ENCODE measurements around the gene CTTN. TPM values are rescaled to one million over a fixed set of nuclear protein-coding genes. Genes with fewer than 3 reads are reported as not detected.

CTTN gene
- total and polyA plus RNA-seq, 9 of the 15 experiments (the other 6 are each of a cell fraction or from before 2014, with no cell fraction given), result 9.9 to 158 (median 99.7) TPM

DNA sequence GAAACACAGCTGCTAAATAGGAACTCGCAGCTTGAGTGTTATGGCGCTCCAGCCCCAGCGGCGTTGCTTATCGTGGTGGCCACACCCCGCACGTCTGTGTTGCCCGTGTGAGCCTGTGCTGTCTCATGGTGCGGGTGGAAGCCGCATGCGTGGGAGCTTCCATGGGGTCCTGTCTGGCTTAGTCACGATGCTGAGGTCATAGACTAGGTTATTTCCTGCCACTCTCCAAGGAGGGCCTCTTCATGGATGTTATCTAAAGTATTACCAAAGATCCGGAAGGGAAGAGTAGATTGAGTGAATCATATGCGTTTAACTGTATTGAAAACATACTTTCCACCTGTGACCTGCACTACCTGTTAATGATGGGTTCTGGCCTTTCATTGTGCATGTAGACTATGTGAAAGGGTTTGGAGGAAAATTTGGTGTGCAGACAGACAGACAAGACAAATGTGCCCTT lies 21.7 kb downstream of the CTTN start (continued):
- TF ChIP-seq, protein P1, sequence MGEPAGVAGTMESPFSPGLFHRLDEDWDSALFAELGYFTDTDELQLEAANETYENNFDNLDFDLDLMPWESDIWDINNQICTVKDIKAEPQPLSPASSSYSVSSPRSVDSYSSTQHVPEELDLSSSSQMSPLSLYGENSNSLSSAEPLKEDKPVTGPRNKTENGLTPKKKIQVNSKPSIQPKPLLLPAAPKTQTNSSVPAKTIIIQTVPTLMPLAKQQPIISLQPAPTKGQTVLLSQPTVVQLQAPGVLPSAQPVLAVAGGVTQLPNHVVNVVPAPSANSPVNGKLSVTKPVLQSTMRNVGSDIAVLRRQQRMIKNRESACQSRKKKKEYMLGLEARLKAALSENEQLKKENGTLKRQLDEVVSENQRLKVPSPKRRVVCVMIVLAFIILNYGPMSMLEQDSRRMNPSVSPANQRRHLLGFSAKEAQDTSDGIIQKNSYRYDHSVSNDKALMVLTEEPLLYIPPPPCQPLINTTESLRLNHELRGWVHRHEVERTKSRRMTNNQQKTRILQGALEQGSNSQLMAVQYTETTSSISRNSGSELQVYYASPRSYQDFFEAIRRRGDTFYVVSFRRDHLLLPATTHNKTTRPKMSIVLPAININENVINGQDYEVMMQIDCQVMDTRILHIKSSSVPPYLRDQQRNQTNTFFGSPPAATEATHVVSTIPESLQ (CRISPR knock-in tag; IDR thresholded peaks at IDR 0.05), result no peak
- TF ChIP-seq, protein P2, sequence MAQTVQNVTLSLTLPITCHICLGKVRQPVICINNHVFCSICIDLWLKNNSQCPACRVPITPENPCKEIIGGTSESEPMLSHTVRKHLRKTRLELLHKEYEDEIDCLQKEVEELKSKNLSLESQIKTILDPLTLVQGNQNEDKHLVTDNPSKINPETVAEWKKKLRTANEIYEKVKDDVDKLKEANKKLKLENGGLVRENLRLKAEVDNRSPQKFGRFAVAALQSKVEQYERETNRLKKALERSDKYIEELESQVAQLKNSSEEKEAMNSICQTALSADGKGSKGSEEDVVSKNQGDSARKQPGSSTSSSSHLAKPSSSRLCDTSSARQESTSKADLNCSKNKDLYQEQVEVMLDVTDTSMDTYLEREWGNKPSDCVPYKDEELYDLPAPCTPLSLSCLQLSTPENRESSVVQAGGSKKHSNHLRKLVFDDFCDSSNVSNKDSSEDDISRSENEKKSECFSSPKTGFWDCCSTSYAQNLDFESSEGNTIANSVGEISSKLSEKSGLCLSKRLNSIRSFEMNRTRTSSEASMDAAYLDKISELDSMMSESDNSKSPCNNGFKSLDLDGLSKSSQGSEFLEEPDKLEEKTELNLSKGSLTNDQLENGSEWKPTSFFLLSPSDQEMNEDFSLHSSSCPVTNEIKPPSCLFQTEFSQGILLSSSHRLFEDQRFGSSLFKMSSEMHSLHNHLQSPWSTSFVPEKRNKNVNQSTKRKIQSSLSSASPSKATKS (CRISPR knock-in tag; IDR thresholded peaks at IDR 0.05), result no peak
- TF ChIP-seq, protein P3, sequence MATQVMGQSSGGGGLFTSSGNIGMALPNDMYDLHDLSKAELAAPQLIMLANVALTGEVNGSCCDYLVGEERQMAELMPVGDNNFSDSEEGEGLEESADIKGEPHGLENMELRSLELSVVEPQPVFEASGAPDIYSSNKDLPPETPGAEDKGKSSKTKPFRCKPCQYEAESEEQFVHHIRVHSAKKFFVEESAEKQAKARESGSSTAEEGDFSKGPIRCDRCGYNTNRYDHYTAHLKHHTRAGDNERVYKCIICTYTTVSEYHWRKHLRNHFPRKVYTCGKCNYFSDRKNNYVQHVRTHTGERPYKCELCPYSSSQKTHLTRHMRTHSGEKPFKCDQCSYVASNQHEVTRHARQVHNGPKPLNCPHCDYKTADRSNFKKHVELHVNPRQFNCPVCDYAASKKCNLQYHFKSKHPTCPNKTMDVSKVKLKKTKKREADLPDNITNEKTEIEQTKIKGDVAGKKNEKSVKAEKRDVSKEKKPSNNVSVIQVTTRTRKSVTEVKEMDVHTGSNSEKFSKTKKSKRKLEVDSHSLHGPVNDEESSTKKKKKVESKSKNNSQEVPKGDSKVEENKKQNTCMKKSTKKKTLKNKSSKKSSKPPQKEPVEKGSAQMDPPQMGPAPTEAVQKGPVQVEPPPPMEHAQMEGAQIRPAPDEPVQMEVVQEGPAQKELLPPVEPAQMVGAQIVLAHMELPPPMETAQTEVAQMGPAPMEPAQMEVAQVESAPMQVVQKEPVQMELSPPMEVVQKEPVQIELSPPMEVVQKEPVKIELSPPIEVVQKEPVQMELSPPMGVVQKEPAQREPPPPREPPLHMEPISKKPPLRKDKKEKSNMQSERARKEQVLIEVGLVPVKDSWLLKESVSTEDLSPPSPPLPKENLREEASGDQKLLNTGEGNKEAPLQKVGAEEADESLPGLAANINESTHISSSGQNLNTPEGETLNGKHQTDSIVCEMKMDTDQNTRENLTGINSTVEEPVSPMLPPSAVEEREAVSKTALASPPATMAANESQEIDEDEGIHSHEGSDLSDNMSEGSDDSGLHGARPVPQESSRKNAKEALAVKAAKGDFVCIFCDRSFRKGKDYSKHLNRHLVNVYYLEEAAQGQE (IDR thresholded peaks at IDR 0.05; ENCODE audit: borderline replicate concordance), result peak; percentile 20; the same call in 1 of the 2 replicates
- TF ChIP-seq, protein P3 (CRISPR knock-in tag; IDR thresholded peaks at IDR 0.05; ENCODE audit: low read depth), result no peak
- TF ChIP-seq ZNF274 (IDR thresholded peaks at IDR 0.05; ENCODE audit: borderline replicate concordance, low read depth, low read length) (peak; percentile 56; the same call in 1 of the 2 replicates), SOX6 (IDR thresholded peaks at IDR 0.05) (peak; percentile 94), SAP30 (IDR thresholded peaks at IDR 0.05; ENCODE audit: borderline replicate concordance, insufficient read depth, low read depth, low read length, poor library complexity, severe bottlenecking) (no peak), ZNF384 (IDR thresholded peaks at IDR 0.05; ENCODE audit: low read depth, low read length) (no peak), HNRNPLL (IDR thresholded peaks at IDR 0.05; ENCODE audit: low read depth, low read length, poor library complexity, severe bottlenecking) (peak; percentile 10), KDM2B (CRISPR knock-in tag; IDR thresholded peaks at IDR 0.05) (no peak), RBBP5 (IDR thresholded peaks at IDR 0.05; ENCODE audit: borderline replicate concordance, insufficient read depth, low read length, poor library complexity, severe bottlenecking) (peak; percentile 49), SMAD4 (CRISPR knock-in tag; conservative IDR thresholded peaks at IDR 0.05) (peak; percentile 100), KDM1A (IDR thresholded peaks at IDR 0.05) (peak; percentile 87 to 90)
- TF ChIP-seq, protein P4, sequence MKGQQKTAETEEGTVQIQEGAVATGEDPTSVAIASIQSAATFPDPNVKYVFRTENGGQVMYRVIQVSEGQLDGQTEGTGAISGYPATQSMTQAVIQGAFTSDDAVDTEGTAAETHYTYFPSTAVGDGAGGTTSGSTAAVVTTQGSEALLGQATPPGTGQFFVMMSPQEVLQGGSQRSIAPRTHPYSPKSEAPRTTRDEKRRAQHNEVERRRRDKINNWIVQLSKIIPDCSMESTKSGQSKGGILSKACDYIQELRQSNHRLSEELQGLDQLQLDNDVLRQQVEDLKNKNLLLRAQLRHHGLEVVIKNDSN (CRISPR knock-in tag; IDR thresholded peaks at IDR 0.05), result peak; percentile 41; the same call in 1 of the 2 replicates

Measured in K562 (cell line).